ENCODE data around the gene NAA20.

DNA sequence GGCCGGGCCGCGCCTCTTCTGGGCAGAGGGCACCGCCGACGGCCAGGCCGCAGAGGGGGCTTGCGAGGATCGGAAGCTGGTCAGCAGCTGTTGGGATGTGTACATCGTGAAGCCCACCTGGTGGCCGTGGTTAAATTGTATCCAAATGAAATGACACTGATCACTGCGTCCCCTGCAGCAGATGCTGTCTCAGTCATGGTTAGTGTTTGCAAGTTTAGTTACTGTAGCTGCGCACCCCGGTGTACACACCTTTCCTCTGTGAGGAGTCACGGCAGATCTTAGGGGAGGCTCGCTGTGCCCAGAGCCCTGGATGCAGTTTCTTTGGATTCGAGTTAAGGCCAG lies 653 bp downstream of the NAA20 start:
- TF ChIP-seq, protein P1, sequence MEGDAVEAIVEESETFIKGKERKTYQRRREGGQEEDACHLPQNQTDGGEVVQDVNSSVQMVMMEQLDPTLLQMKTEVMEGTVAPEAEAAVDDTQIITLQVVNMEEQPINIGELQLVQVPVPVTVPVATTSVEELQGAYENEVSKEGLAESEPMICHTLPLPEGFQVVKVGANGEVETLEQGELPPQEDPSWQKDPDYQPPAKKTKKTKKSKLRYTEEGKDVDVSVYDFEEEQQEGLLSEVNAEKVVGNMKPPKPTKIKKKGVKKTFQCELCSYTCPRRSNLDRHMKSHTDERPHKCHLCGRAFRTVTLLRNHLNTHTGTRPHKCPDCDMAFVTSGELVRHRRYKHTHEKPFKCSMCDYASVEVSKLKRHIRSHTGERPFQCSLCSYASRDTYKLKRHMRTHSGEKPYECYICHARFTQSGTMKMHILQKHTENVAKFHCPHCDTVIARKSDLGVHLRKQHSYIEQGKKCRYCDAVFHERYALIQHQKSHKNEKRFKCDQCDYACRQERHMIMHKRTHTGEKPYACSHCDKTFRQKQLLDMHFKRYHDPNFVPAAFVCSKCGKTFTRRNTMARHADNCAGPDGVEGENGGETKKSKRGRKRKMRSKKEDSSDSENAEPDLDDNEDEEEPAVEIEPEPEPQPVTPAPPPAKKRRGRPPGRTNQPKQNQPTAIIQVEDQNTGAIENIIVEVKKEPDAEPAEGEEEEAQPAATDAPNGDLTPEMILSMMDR (conservative IDR thresholded peaks at IDR 0.05 in 1 of 2, IDR thresholded peaks at IDR 0.05 in 1 of 2; ENCODE audit: extremely low read depth in 1 of 2, insufficient read depth in 1 of 2, low read depth in 1 of 2, low read length in 2 of 2): no peak
- no peak for TF ChIP-seq EZH2 (IDR thresholded peaks at IDR 0.05; ENCODE audit: borderline replicate concordance, low read length)
